ENCODE data around the gene NEXMIF. TPM values are rescaled to one million over a fixed set of nuclear protein-coding genes. Genes with fewer than 3 reads are reported as not detected.
"Not testable (repeated sequence)": the region's sequence is repeated elsewhere in the genome, so short reads cannot be mapped to it uniquely, and the experiment has no call there.

The NEXMIF gene
- total RNA-seq, 1 donor from 2014 or later, result 0.20 TPM

DNA sequence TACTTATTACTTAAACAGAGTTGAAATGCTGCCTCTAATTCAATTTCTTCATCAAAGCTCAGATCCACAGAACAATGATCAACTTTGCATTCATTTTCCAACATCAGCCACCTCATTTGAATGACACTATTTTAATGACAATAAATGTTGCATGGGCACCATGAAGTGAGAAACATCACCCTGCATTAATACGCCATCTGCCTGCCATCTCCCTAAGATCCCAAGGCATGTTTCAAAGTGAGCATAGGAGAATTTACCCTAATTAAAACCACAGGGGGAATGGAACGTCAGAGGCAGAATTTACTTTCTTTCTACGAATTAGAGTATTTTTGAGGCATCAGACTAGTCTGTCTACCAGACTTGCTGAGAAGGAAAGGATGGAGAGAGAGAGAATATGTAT, 32.7 kb downstream of the NEXMIF start:
- Mint-ChIP-seq H3K36me3 (no peaks in the 10 kb centered on the region), H3K4me1 (peaks cover 3% of the 10 kb centered on the region), H3K27me3 (ENCODE audit: low read depth) (no peaks in the 10 kb centered on the region), H3K9me3 (peaks cover 30% of the 10 kb centered on the region), H3K27ac (no peak overlapping the region), H3K4me3 (no peak overlapping the region)
- no peak for DNase-seq (ENCODE audit: low spot score in 2 of 2, unreplicated experiment in 2 of 2)
- TF ChIP-seq, protein P1, sequence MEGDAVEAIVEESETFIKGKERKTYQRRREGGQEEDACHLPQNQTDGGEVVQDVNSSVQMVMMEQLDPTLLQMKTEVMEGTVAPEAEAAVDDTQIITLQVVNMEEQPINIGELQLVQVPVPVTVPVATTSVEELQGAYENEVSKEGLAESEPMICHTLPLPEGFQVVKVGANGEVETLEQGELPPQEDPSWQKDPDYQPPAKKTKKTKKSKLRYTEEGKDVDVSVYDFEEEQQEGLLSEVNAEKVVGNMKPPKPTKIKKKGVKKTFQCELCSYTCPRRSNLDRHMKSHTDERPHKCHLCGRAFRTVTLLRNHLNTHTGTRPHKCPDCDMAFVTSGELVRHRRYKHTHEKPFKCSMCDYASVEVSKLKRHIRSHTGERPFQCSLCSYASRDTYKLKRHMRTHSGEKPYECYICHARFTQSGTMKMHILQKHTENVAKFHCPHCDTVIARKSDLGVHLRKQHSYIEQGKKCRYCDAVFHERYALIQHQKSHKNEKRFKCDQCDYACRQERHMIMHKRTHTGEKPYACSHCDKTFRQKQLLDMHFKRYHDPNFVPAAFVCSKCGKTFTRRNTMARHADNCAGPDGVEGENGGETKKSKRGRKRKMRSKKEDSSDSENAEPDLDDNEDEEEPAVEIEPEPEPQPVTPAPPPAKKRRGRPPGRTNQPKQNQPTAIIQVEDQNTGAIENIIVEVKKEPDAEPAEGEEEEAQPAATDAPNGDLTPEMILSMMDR (IDR thresholded peaks at IDR 0.05; ENCODE audit: unreplicated experiment), result no peak

DNA sequence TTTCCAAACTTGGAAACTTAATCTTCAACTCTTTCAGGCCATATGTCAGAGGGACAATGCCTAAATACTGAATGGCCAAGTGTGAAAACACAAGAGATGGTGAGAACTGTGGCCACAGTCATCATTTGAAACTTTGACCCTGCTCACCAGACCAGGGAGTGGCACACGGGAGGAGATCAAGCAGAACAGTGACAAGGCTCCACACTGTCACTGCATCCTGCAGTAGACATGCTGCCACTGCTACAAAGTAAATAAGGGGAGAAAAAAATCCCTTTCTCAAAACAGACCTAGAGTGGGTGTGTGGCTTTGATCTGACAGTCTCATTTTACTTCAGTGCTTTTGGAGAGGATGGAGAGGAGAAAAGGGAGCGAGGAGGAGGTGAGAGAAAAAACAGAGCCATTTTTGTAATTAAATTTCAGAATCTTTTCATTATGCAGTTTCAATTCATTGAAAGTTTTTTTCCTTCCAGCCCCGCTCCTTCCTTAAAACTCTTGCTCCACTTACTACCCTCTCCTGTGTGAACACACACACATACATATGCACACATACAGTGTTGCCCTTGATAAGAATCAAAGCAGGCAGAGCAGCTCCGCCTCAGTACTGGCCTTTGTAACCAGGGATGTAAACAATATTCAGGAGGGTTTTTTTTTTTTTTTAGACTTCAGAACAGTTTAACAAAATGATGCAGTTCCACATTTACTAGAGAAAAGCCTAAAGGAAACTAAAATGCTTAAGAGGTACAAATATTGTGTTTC, 34.4 kb downstream of the NEXMIF start:
- H3K27me3 Mint-ChIP-seq (ENCODE audit: low read depth), result no peaks in the 10 kb centered on the region
- H3K27ac Mint-ChIP-seq, result no peak overlapping the region
- peaks cover 25% of the 10 kb centered on the region for H3K9me3 Mint-ChIP-seq
- H3K4me3 Mint-ChIP-seq, result no peak overlapping the region
- no peaks in the 10 kb centered on the region for H3K4me1 Mint-ChIP-seq
- TF ChIP-seq, protein P1 (IDR thresholded peaks at IDR 0.05; ENCODE audit: unreplicated experiment), result no peak
- DNase-seq (ENCODE audit: low spot score in 2 of 2, unreplicated experiment in 2 of 2), result no peak
- H3K36me3 Mint-ChIP-seq, result no peaks in the 10 kb centered on the region

DNA sequence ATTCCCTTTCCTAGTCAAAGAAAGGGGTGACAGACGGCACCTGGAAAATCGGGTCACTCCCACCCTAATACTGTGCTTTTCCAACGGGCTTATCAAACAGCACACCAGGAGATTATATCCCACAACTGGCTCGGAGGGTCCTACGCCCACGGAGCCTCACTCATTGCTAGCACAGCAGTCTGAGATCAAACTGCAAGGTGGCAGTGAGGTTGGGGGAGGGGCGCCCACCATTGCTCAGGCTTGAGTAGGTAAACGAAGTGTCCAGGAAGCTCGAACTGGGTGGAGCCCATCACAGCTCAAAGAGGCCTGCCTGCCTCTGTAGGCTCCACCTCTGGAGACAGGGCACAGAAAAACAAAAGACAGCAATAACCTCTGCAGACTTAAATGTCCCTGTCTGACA, 42.9 kb downstream of the NEXMIF start:
- not testable (repeated sequence) for H3K27ac Mint-ChIP-seq; H3K36me3 Mint-ChIP-seq; H3K4me1 Mint-ChIP-seq; H3K27me3 Mint-ChIP-seq (ENCODE audit: low read depth); H3K4me3 Mint-ChIP-seq; DNase-seq (ENCODE audit: low spot score in 2 of 2, unreplicated experiment in 2 of 2)
- H3K9me3 Mint-ChIP-seq, result peaks cover 59% of the 10 kb centered on the region

DNA sequence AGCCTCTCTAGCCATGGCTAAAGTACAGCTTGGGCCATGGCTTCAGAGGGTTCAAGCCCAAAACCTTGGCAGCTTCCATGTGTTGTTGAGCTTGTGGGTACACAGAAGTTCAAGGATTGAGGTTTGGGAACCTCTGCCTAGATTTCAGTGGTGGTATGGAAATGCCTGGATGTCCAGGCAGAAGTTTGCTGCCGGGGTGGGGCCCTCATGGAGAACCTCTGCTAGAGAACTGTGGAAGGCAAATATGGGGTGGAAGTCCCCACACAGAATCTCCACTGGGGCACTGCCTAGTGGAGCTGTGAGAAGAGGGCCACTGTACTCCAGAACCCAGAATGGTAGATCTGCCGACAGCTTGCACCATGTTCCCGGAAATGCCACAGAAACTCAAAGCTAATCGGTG, 59.5 kb downstream of the NEXMIF start:
- H3K36me3 Mint-ChIP-seq, result peaks cover 5% of the 10 kb centered on the region
- no peak overlapping the region for H3K27ac Mint-ChIP-seq
- TF ChIP-seq, protein P1 (IDR thresholded peaks at IDR 0.05; ENCODE audit: unreplicated experiment), result no peak
- H3K27me3 Mint-ChIP-seq (ENCODE audit: low read depth), result no peaks in the 10 kb centered on the region
- H3K9me3 Mint-ChIP-seq, result peaks cover 49% of the 10 kb centered on the region
- no peak for DNase-seq (ENCODE audit: low spot score in 2 of 2, unreplicated experiment in 2 of 2)
- H3K4me3 Mint-ChIP-seq, result no peak overlapping the region
- H3K4me1 Mint-ChIP-seq, result no peaks in the 10 kb centered on the region

DNA sequence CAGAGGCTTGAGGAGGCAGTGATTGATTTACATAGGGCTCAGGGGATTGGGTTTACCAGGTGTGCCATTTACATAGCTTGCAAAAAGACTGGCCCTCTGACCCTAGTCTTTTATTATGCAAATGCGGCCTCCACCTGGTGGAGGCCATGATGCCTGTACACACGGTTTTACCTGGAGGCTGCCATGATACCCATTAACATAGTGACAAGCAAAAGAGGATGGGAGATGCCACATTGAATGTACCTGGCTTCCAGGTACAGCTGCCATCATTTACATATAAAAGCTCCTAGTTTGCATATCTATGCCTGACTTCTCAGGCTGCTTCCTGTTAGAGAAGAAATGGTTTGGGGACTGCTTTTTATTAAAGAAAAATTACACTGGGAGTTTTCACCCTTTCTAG, 72.0 kb downstream of the NEXMIF start:
- no peak overlapping the region for H3K27ac Mint-ChIP-seq
- TF ChIP-seq, protein P1 (IDR thresholded peaks at IDR 0.05; ENCODE audit: unreplicated experiment), result no peak
- peaks cover 73% of the 10 kb centered on the region for H3K9me3 Mint-ChIP-seq
- H3K27me3 Mint-ChIP-seq (ENCODE audit: low read depth), result no peaks in the 10 kb centered on the region
- H3K4me1 Mint-ChIP-seq, result no peaks in the 10 kb centered on the region
- peaks cover 2% of the 10 kb centered on the region for H3K36me3 Mint-ChIP-seq
- no peak for DNase-seq (ENCODE audit: low spot score in 2 of 2, unreplicated experiment in 2 of 2)
- H3K4me3 Mint-ChIP-seq, result no peak overlapping the region

DNA sequence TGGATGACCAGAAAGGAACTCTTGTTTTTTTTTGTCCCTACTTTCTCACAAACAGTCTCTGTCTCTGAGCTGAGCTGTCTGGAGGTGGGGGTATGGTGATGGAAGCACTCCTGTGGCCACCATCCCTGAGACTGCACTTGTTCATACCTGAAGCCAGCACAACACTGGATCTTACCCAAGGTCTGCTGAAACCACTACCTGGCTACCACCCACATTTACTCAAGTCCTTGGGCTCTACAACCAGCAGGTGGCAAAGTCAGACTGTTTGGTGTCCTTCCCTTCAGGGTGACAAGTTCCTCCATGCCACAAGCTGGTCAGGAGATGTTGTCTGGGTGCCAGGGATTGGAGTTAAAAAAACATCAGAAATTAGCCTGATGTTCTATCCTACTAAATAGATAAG, 89.7 kb downstream of the NEXMIF start:
- no peaks in the 10 kb centered on the region for H3K36me3 Mint-ChIP-seq
- DNase-seq (ENCODE audit: low spot score in 2 of 2, unreplicated experiment in 2 of 2), result no peak
- no peak overlapping the region for H3K4me3 Mint-ChIP-seq
- H3K27ac Mint-ChIP-seq, result no peak overlapping the region
- no peaks in the 10 kb centered on the region for H3K27me3 Mint-ChIP-seq (ENCODE audit: low read depth)
- TF ChIP-seq, protein P1 (IDR thresholded peaks at IDR 0.05; ENCODE audit: unreplicated experiment), result no peak
- H3K4me1 Mint-ChIP-seq, result no peaks in the 10 kb centered on the region
- peaks cover 38% of the 10 kb centered on the region for H3K9me3 Mint-ChIP-seq

DNA sequence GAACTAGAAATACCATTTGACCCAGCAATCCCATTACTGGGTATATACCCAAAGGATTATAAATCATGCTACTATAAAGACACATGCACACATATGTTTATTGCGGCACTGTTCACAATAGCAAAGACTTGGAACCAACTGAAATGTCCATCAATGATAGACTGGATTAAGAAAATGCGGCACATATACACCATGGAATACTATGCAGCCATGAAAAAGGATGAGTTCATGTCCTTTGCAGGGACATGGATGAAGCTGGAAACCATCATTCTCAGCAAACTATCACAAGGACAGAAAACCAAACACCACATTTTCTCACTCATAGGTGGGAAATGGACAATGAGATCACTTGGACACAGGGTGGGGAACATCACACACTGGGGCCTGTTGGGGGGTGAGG, 105.5 kb downstream of the NEXMIF start:
- not testable (repeated sequence) for H3K27me3 Mint-ChIP-seq (ENCODE audit: low read depth); H3K4me1 Mint-ChIP-seq; H3K27ac Mint-ChIP-seq; DNase-seq (ENCODE audit: low spot score in 2 of 2, unreplicated experiment in 2 of 2); H3K36me3 Mint-ChIP-seq; H3K4me3 Mint-ChIP-seq
- peaks cover 30% of the 10 kb centered on the region for H3K9me3 Mint-ChIP-seq
